ENCODE measurements around the gene EPB41. TPM values are rescaled to one million over a fixed set of nuclear protein-coding genes. Genes with fewer than 3 reads are reported as not detected.
"Not testable (repeated sequence)": the region's sequence is repeated elsewhere in the genome, so short reads cannot be mapped to it uniquely, and the experiment has no call there.

Gene EPB41
- total RNA-seq, 1 donor from 2014 or later: 35.6 TPM

GRCh38 chr1:28925350-28925891, 11.1 kb downstream of the EPB41 start:
- ATAC-seq (no peak), DNase-seq (ENCODE audit: low spot score) (no peak)

- DNase-seq (ENCODE audit: low spot score) (no peak), ATAC-seq (peak; percentile 40)
Observed at GRCh38 chr1:28926629-28927265, 12.4 kb downstream of the EPB41 start.

GRCh38 chr1:28927266-28927647, 12.9 kb downstream of the EPB41 start:
- no peak for ATAC-seq

GRCh38 chr1:28927648-28928313, 13.4 kb downstream of the EPB41 start:
- no peak for DNase-seq (ENCODE audit: low spot score)
- ATAC-seq: no peak

More at GRCh38 chr1:28927266-28927647, 12.9 kb downstream of the EPB41 start:
- no peak for DNase-seq (ENCODE audit: low spot score)

- no peak for DNase-seq (ENCODE audit: low spot score)
- peak; percentile 19 for ATAC-seq
Observed at GRCh38 chr1:28928314-28928941, 14.1 kb downstream of the EPB41 start.

GRCh38 chr1:28933277-28933676, 18.9 kb downstream of the EPB41 start:
- ATAC-seq: no peak

GRCh38 chr1:28933918-28934317, 19.5 kb downstream of the EPB41 start:
- DNase-seq (ENCODE audit: low spot score): no peak
- no peak for ATAC-seq

More at GRCh38 chr1:28933277-28933676, 18.9 kb downstream of the EPB41 start:
- no peak for DNase-seq (ENCODE audit: low spot score)

- no peak for DNase-seq (ENCODE audit: low spot score)
- ATAC-seq: no peak
Observed at GRCh38 chr1:28934676-28935075, 20.3 kb downstream of the EPB41 start.

GRCh38 chr1:28935293-28935692, 20.9 kb downstream of the EPB41 start:
- no peak for ATAC-seq

GRCh38 chr1:28936094-28936493, 21.7 kb downstream of the EPB41 start:
- ATAC-seq: no peak
- no peak for DNase-seq (ENCODE audit: low spot score)

More at GRCh38 chr1:28935293-28935692, 20.9 kb downstream of the EPB41 start:
- no peak for DNase-seq (ENCODE audit: low spot score)

GRCh38 chr1:28936528-28936927, 22.2 kb downstream of the EPB41 start:
- ATAC-seq (no peak), DNase-seq (ENCODE audit: low spot score) (no peak)

- DNase-seq (ENCODE audit: low spot score); ATAC-seq: not testable (repeated sequence)
Observed at GRCh38 chr1:28943581-28943980, 29.2 kb downstream of the EPB41 start.

GRCh38 chr1:28950006-28950405, 35.6 kb downstream of the EPB41 start:
- ATAC-seq (no peak), DNase-seq (ENCODE audit: low spot score) (no peak)

- no peak for ATAC-seq
- no peak for DNase-seq (ENCODE audit: low spot score)
Observed at GRCh38 chr1:28950449-28950848, 36.1 kb downstream of the EPB41 start.

- ATAC-seq: no peak
- no peak for DNase-seq (ENCODE audit: low spot score)
Observed at GRCh38 chr1:28954126-28954726, 39.9 kb downstream of the EPB41 start.

- no peak for ATAC-seq
- no peak for DNase-seq (ENCODE audit: low spot score)
Observed at GRCh38 chr1:28956038-28956464, 41.7 kb downstream of the EPB41 start.

GRCh38 chr1:28962114-28962831, 47.9 kb downstream of the EPB41 start:
- not testable (repeated sequence) for DNase-seq (ENCODE audit: low spot score); ATAC-seq

GRCh38 chr1:28965271-28965870, 51.0 kb downstream of the EPB41 start:
- no peak for ATAC-seq
- no peak for DNase-seq (ENCODE audit: low spot score)

GRCh38 chr1:28966617-28967016, 52.2 kb downstream of the EPB41 start:
- DNase-seq (ENCODE audit: low spot score) (peak; percentile 50), ATAC-seq (peak; percentile 92)
